ENCODE data around the gene ATP6V0D1.
"Not testable (repeated sequence)": the region's sequence is repeated elsewhere in the genome, so short reads cannot be mapped to it uniquely, and the experiment has no call there.

Gene ATP6V0D1

GRCh38 chr16:67504031-67505021, 23.4 kb upstream of the ATP6V0D1 start:
- DNase-seq (ENCODE audit: low read depth): no peak

GRCh38 chr16:67499106-67499505, 18.1 kb upstream of the ATP6V0D1 start:
- no peak for DNase-seq (ENCODE audit: low read depth)

- peak; percentile 39 for DNase-seq (ENCODE audit: low read depth)
These were observed 9.6 kb upstream of the ATP6V0D1 start for GRCh38 chr16:67490335-67491096.

- DNase-seq (ENCODE audit: low read depth): no peak
These were observed 8.6 kb upstream of the ATP6V0D1 start for GRCh38 chr16:67489401-67490083.

- not testable (repeated sequence) for DNase-seq (ENCODE audit: low read depth)
These were observed 6.6 kb upstream of the ATP6V0D1 start for GRCh38 chr16:67487561-67487960.

GRCh38 chr16:67486805-67487204, 5.8 kb upstream of the ATP6V0D1 start:
- peak; percentile 37 for DNase-seq (ENCODE audit: low read depth)

GRCh38 chr16:67483731-67484525, 3.0 kb upstream of the ATP6V0D1 start:
- DNase-seq (ENCODE audit: low read depth): peak; percentile 25

- no peak for DNase-seq (ENCODE audit: low read depth)
These were observed 2.2 kb upstream of the ATP6V0D1 start, which contains the start of gene AGRP for GRCh38 chr16:67483150-67483549. Gene AGRP, minus strand, starts transcription at chr16:67483547. Its CDS starts 149 bp downstream, at chr16:67483398.

- no peak for DNase-seq (ENCODE audit: low read depth)
These were observed 1.4 kb upstream of the ATP6V0D1 start for GRCh38 chr16:67482233-67482924.

- DNase-seq (ENCODE audit: low read depth): peak; percentile 17
These were observed 740 bp upstream of the ATP6V0D1 start for GRCh38 chr16:67481561-67482232.

- DNase-seq (ENCODE audit: low read depth): no peak
These were observed 2.9 kb downstream of the ATP6V0D1 start for GRCh38 chr16:67477960-67478554.

GRCh38 chr16:67474551-67475455, 6.2 kb downstream of the ATP6V0D1 start:
- no peak for DNase-seq (ENCODE audit: low read depth)

GRCh38 chr16:67471758-67472384, 9.1 kb downstream of the ATP6V0D1 start:
- DNase-seq (ENCODE audit: low read depth): no peak

GRCh38 chr16:67470359-67470758, 10.6 kb downstream of the ATP6V0D1 start:
- no peak for DNase-seq (ENCODE audit: low read depth)

- no peak for DNase-seq (ENCODE audit: low read depth)
These were observed 12.2 kb downstream of the ATP6V0D1 start for GRCh38 chr16:67468731-67469130.

GRCh38 chr16:67466581-67466980, 14.4 kb downstream of the ATP6V0D1 start:
- DNase-seq (ENCODE audit: low read depth): no peak

- DNase-seq (ENCODE audit: low read depth): no peak
These were observed 16.4 kb downstream of the ATP6V0D1 start for GRCh38 chr16:67464565-67464964.

GRCh38 chr16:67463691-67464090, 17.3 kb downstream of the ATP6V0D1 start:
- DNase-seq (ENCODE audit: low read depth): no peak
